Left forelimb (tissue), 1 donor: ENCODE measurements around the gene UBE2G2.

Source experiments
- DNase-seq: peaks from one replicate; pipeline ENCODE4 v3.0.0-alpha.2; 2018; ENCODE audit warnings: low spot score

Gene UBE2G2

DNA sequence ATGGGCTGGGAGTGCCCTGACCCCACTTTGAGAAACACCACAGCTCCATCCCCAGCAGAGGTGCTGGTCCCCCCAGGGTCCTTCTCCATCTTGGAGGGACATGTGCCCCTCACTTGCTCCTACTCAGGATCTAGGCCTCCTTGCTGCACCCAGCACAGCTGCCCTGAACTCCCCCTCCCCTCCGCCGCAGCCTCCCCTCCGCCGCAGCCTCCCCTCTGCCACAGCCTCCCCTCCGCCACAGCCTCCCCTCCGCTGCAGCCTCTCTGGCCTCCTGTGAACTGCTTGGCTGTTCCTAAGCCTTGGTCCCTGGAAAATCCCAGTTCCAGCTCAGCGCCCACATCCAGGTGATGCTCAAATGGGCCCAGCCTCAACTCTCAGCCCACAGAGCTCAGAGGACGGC is 74.3 kb downstream of the UBE2G2 start:
- DNase-seq: no peak

DNA sequence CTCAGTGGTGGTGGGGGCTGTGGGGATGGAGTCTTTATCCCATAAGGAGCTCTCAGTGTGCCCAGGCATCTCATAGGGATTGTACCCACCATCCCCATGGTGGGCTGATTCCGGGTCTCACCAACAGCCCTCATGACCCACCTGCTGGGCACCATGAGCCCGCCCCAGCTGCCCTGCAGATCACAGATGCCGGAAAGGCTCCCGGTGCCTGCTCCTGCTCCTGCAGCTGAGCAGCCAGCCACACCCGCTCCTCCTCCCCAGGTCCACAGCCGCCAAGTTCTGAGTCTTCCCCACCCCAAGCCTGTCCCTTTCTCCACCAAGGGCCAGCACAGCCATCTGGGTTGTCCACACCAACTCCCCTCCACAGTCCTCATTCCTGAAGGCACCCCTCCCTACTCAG is 74.8 kb downstream of the UBE2G2 start:
- DNase-seq: no peak

DNA sequence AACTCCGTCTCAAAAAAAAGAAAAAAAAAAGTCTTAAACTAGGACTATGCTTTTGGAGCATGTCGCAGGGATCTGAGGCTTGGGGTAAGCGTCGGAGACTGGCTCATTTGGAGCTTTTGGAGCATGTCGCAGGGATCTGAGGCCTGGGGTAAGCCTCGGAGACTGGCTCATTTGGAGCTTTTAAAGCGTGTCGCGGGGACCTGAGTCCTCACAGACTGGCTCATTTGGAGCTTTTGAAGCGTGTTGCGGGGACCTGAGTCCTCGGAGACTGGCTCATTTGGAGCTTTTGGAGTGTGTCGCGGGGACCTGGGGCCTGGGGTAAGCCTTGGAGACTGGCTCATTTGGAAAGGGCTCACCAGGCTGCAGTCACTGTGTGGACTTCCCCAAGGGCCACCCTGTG is 76.7 kb downstream of the UBE2G2 start:
- DNase-seq: no peak

DNA sequence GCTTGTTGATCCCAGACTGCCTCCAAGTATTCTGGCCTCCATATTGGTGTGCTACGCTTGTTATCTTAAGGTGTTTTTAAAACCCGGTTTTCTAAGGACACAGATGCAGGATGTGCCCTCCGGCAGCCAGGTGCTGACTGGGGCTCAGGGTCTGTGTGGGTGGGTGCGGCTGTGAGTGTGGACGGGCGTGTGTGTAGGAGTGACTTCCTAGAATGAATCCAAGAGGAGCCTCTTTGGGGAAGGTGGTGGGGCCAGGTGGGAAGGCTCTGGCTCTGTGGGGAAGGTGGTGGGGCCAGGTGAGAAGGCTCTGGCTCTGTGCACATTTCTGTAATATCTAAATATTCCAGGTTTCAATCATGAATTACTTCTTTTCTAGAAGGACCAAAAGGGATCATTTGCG is 77.4 kb downstream of the UBE2G2 start:
- DNase-seq: peak; percentile 67

DNA sequence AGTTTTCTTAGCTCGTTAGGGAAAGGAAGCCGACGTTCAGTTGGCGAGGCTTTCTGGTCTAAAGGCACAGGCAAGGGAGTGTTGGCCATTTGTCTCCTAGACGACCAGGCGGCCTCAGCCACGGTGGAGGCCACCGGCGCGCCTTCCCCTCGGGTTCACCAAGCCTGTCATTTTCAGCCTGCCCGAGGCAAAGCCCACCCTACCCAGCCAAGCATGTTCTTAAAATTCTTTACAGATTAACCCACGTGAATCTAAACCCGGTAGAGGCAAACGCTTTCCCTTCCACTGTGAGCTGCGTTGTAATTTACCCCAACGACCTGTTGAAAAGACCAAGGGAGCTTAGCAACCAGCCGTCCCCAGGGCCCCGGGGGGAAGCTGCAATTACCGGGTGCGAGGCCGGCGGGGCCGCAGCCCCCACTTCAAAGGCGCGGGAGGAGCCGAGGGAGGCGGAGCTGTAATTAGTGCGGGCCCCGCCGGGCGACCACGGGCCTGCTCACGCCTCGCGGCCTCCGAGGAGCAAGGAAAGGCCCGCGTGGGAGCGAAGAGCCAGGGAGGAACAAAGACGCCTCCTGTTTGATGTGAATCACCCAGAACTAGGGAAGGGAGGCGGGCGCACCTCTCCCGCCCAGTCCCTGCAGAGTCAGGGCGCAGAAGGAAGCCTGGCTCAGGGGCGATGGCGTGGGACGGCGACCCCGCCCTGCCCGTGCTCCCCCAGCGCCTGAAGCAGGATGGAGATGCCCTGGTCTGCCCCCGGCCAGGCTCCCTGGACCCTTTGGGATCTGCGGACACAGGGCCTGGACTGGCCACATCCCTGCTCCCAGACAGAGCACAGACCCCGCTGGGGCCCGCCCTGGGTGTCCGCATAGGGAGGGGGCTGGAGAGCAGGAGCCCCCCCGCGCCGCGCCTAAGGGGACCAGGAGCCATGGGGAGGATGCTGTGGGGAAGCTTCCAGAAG is 78.2 kb downstream of the UBE2G2 start:
- DNase-seq: peak; percentile 70

DNA sequence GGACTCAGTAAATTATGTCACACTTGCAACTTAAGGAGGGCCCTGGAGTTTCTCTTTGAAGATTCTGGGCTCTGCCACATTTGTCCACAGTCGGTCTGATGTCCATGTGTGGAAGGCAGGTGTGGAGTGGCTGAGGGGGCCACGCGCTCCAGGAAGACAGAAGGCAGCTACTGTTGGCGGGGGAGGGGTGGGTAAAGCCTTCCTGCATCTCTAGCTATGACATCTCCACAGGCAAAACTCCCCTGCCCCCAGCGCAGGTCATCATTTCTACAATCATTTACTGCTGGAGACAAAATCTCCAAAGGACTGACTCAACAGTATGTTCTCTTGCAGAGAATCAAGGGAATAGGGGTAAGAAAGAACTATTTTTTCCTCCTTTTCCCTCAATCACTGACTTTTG is 78.9 kb downstream of the UBE2G2 start:
- peak; percentile 36 for DNase-seq

DNA sequence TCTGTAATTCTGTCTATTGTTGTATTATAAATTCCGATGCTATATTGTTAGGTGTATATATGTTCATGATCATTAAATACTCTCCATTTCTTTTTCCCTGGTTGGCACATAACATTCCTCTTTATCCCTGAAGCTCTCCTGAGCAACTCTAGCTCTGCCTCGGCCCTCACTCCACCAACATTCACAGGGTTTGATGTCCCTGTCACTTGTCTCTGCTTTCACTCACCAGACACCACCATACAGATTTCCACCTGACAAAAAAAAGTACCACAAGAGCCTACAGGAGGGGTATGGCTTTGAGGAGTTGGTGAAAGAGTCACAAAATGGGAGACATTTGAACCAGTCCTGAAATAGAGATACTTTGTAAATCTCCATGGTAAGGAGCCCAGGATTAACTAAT is 81.5 kb downstream of the UBE2G2 start:
- no peak for DNase-seq
